HG02943 (cell line): ENCODE measurements around the gene TPT1.

ENCODE experiments used
- ATAC-seq: cut with Tn5 transposase; IDR thresholded peaks from one replicate; pipeline ENCODE4 v1.9.1; 2021; ENCODE audit warnings: mild to moderate bottlenecking, low read depth, moderate library complexity; ENCODE audit not compliant: unreplicated experiment

TPT1 gene

DNA sequence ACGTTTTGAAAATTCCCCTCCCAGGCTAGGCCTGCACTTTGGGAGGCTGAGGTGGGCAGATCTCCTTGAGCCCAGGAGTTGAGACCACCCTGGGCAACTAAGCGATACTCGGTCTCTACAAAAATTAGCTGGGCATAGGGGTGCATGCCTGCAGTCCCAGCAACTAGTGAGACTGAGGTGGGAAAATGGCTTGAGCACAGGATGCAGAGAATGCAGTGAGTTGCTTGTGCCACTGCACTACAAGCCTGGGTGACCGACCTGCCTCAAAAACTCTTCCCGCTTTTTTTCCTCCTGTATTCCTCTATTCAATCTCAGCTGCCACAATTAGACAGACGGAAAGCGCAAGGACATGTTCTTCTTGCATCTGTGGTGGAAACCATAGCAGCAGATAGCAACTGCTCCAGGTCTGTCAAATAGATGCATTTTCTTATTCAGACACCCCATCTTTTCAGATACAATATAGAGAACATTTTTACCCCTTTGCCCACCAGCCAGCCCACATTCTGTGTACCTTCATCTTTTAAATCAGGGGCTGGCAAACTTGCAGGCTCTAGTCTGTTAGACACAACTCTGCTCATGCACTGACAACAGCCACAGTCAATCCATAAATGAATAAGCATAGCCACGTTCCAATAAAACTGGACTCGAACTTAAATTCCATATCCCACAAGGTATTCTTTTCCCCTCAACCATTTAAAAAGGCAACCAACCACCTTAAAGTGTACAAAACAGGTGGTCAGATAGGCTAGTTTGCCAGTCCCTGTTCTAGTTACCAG lies 4.8 kb downstream of the TPT1 start:
- no peak for ATAC-seq

DNA sequence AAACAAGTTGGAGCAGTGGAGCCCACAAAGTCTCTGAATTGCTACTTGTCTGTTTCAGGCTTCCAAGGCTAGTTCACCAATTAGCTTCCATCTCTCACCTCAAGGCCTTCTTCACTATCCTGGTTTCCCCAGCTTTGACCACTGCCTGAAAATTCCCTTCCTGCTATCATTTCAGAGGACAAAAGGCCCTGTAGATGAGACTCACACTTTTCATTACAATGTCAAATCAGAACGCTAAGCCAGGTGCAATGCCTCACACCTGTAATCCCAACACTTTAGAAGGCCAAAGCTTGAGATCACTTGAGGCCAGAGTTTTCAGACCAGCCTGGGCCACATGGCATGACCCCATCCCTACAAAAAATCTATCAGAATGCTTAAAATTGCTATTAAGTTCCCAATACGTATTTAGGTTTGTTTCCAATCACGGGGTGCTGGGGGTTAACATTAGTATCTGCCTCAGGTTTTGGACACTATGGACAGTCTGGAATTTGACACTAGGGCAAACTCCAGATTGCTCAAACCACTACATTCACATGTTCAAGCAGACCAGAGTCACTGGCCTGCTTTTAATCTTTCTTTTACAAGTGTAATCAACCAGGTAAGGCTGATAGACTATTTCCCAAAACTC lies 5.5 kb downstream of the TPT1 start:
- ATAC-seq, result no peak

DNA sequence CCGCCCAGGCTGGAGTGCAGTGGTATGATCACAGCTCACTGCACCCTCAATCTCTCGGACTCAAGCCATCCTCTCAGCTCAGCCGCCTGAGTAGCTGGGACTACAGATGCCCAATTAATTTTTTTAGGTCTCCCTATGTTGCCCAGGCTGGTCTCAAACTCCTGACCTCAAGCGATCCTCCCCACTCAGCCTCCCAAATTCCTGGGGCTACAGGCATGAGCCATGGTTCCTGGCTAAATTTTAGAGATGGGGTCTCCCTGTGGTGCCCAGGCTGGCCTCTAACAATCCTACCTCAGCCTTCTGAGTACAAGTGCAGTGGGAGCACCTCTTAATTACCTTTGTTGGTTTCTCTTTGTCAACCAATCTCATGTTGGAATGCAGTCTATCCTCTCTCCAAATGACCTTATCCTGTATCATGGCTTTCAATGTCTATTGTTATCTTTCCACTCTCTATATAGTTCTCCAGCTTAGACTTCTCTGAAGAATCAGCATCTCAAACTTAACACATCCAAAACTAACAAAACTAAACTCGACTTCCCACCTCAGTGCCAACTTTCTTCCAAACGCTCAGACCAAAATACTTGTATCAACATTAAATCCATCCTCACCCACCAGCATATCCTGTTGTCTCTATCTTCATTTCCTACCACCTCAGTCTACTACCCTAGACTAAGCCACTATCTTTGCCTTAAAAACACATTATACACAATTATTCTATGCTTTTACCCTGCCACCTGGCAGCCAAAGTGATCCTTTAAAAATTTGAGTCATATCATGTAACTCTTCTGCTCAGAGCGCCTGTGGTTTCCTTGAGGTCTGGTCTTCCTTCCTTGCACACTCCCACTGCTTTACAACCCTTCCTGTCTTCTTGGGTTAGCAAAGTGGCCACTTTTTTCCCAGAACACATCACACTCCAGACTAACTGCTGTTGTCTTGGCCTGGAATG lies 6.7 kb downstream of the TPT1 start:
- no peak for ATAC-seq

DNA sequence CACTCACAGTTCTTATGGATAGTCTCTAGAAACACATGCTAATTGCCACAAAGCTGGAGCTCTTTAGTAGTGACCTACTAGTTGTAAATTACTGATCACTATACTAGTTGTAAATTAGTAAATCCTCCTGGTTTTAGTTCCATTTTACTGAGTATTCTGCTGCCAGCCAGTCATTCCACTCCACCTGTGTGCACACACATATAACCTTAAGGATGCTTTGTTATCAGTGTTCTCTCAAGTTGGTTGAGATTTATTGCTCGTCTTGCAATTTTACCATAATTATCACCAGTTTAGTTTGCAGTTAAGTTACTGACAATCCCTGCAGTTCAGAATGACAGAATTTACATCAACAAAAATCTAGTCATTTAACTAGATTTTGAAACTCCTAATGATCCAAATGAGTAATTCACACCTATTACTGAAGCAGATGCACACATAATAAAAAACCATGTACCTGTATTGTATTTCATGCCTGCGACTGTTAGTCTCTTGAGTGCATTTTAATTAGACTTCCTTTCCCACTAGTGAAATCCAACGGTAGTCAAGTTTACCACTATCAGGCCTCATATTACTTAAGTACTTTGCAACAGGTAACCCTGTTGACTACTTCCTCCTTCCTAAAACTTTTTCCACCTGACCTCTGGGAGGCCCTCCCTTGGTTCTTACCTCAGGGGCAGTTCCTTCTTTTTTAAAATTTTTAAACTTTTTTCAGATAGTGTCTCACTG lies 7.6 kb downstream of the TPT1 start:
- ATAC-seq, result no peak

DNA sequence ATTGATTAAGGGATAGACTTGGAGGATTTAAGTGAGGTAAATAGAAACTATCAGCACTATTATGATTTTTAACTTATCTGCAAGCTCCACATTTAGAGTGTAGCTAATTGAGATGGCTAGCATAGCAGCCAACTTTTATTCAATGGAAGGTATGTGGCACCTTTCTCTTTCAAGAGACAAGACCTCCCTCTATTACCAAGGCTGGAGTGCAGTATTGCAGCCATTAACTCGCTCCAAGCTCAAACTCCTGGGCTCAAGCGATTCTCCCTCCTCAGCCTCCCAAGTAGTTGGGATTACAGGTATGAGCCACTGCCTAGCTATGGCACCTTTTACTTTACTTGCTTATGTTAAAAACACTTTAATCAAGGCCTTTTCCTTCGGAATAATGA lies 8.2 kb downstream of the TPT1 start:
- no peak for ATAC-seq

DNA sequence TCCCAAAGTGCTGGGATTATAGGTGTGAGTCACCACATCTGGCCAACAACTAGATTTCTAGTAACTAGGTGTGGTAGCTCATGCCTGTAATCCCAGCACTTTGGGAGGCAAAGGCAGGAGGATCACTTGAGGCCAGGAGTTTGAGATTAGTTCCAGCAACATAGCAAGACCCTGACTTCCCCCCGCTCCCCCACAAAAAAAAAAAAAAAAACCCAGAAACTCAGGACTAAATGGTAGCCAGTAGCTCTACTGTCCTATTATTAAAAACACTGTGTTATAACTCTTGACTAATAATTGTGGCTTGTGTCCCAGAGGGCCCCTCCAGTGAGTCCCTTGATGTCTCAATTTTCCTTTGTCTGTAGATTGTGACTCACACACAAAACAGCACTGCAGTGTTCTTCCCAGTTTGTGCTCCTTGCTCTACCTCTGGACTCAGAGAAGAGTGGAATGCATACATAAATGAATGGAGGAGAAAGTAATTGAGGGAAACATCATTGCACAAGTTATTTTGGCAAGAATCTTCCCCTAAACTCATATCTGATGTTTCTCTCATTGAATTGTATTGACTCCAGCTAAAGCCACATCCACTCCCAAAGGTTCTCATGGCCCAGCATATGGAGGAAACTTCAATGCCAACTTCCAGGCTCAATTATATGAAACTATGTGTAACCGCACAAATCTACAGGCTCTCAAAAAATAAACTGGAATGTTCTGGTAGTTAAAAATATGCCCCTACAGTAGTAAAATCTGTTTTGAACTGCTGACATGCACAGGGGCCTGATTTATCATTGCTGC lies 8.8 kb downstream of the TPT1 start:
- ATAC-seq, result no peak

DNA sequence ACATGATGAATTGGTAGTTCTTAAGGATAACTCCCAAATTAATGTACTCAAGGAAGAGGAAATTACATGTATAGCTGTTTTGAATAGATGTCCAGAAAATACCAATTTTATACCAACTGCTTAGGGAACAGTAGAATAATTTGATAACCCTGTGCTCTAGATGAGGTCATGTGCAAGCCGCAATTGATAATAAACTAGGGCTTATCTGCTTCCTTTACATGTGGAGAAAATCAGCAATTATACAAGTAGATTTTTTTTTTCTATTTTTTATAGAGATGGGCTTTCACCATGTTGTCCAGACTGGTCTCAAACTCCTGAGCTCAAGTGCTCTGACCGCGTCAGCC lies 9.3 kb downstream of the TPT1 start:
- ATAC-seq, result no peak

DNA sequence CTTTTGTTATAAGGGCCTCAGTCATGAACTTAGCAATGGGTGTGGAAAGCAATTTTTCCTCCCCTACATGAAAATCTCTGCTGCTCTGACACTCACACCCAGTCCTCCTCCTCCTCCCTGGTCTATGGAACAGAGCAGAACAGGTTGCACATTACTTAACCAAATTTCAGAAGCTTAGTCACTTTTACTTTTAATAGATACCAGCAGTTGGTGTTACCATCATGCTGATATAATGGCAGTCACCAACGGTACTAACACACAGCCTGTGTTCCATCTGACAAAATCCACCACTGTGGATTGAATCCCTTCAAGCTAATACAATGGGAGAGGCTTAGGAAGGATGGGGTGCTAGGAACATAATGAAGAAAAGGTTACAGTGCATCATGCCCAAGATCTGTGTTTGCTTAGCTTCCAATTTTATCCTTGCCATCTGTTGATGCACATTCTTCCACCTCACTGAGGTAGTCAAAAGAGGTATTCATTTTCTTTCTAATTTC lies 9.8 kb downstream of the TPT1 start:
- ATAC-seq, result no peak

DNA sequence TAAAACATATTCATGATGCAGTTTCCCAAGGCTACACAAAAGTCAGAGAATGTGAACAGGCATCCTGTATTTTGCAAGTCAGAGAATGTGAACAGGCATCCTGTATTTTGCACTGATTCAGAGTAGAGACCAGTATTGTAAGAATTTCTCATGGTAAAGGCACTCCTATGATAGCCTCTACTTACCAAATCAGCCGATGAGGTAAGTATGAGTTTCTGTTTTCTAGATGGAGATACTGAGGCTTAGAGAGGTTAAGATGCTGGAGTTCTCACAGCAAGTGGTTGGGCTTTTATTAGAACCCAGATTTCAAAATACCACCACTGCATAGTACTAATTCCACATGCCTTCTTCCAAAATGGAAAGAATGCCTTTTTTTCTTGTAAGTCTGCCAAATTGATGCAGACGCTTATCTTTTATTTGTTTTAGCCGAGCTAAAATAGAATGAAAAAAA lies 12.3 kb downstream of the TPT1 start:
- ATAC-seq, result no peak

DNA sequence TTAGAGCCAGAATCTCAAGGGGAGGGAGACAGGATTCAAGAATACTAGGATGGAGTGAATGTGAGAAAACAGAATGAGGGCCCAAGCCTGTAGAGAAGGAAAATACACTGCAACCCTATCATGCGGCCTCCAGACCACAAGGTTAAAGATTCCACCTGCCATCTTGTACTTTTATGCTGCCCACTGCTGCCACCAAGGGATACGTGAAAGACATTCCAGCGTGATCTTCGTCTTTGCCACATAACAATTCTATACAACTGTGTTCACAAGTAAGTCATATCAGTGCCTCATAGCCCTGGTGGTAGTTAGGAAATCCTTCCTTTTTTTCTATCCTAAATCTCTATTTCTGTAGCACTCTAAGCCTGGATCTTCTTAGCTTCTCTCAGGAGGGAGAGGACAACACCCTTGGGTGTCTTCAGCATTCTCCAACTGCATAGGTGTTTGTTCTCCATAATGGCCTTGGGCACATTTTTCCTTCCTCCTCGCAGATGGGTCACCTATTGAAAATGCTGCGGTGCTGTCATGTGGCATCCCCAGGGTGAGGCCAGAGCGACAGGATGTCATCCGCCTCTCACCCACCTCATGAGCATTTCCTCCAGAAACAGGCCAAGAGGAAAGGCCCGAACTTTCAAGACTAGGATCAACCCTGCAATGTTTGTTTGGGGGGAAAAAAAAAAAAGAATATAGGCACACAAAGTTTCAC lies 13.6 kb downstream of the TPT1 start:
- ATAC-seq, result no peak

DNA sequence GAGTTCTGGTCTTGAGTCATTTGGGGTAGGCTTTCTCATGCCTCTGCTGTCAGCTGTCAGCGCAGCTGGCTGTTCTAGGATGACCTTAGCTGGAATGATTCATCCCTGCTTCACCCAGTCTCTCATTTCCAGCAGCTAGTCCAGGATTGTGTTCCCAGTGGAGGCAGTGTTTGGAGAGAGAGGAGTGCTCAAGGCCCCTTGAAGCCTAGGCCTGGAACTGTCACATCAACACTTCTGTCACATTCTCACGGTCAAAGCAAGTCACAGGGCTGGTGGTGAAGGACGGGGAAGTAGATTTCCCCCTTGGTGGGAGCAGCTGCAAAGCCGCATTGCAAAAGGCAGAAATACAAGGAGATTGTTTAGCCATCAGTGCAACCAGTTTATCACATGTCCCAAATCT lies 15.2 kb downstream of the TPT1 start:
- no peak for ATAC-seq

DNA sequence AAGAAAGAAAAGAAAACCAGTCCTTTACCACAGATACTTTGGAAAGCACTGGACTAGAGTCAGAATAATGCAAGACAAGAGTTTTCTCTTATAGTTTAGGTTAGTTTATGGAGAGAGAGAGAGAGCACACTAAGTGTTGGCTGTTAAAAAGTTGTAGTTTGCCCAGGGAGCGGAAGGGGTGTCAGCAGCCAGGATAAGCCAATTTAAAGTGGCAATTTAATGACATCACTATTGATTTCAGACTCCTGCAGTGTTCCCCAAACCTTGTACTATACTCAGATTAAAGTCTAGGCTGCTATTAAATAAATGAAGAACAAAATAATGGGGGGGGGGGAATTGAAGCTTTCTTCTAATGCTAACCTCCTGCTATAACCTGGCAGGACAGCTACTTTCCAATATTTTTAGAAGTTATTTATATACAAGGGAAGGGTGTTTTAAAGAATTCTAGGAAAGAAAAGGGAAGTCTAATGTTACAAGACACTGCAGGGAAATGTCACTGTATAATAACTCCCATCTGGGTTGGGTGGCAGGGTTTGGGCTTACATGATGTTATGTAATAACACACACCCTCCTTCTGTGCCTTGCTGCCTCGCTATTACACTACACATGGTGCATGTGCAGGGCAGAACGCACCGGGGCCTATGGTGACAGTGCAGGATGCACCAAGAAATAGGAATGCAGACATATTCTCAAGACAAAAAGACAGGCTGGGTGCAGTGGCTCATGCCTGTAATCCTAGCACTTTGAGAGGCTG lies 19.9 kb downstream of the TPT1 start:
- ATAC-seq, result no peak

DNA sequence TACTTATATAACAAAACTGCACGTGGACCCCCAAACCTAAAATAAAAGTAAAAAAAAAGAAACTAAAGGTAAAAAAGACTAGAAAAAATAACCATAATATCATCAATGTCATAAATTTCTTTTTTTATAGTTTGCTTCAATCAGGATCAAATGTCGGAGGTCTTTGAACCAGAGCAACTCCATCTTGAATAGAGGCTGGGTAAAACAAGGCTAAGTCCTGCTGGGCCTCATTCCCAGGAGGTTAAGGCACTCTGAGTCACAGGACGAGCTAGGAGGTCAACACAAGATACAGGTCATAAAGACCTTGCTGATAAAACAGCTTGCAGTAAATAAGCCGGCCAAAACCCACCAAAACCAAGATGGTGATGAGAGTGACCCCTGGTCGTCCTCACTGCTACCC lies 24.0 kb downstream of the TPT1 start:
- no peak for ATAC-seq

DNA sequence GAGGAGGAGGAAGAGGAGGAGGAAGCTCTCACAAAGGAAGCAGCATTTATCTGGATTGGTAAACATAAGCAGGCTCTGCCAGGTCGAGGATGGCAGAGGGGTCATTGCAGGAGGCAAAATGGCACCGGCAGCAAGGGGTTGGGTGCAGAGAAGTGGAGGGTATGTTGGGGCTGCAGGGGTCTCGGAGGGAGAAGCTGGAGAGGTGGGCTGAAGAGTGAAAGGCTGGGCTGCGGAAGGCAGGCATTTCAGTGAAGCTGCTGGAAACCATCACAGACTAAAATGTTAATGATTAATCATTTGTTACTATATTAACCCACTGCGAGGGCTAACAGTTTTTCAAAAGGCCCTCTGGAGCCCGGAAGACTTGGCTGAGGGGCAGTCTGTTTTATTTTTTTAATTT lies 24.6 kb downstream of the TPT1 start:
- no peak for ATAC-seq

DNA sequence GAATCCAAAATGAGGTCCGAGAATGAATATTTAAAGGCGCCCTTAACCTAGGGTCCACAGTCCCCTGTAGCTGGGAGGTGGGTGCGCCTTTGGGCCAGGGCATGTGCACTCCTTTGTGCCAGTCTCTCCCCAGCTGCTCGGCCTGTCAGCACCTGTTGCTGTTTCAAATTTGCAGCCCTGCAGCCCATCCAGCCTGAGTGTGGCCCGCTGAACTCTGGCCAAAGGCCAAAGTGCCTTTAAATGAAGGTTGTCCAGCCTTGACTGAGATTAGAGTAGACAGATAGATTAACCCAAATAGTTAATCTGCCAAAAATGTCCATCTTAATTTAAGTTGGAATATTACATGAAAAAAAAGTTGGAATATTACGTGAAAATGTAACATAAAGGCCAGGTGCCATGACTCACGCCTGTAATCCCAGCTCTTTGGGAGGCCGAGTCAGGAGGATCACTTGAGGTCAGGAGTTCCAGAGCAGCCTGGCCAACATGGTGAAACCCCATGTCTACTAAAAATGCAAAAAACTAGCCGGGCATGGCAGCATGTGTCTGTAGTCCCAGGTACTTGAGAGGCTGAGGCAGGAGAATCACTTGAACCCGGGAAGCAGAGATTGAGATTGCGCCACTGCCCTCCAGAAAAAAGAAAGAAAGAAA lies 25.3 kb downstream of the TPT1 start:
- no peak for ATAC-seq

DNA sequence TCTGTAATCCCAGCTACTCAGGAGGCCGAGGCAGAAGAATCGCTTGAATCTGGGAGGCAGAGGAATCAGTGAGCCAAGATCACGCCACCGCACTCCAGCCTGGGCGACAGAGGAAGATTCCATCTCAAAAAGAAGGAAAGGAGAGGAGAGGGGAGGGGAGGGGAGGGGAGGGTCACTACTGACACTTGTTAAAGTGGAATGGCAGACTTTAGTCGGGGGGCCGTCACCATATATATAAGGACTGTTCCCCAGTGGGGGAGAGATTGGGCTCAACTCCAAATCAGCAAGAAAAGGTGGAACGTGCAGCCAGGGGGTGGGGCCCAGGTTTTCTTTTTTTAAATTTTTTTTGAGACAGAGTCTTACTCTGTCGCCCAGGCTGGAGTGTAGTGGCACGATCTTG lies 26.2 kb downstream of the TPT1 start:
- no peak for ATAC-seq

DNA sequence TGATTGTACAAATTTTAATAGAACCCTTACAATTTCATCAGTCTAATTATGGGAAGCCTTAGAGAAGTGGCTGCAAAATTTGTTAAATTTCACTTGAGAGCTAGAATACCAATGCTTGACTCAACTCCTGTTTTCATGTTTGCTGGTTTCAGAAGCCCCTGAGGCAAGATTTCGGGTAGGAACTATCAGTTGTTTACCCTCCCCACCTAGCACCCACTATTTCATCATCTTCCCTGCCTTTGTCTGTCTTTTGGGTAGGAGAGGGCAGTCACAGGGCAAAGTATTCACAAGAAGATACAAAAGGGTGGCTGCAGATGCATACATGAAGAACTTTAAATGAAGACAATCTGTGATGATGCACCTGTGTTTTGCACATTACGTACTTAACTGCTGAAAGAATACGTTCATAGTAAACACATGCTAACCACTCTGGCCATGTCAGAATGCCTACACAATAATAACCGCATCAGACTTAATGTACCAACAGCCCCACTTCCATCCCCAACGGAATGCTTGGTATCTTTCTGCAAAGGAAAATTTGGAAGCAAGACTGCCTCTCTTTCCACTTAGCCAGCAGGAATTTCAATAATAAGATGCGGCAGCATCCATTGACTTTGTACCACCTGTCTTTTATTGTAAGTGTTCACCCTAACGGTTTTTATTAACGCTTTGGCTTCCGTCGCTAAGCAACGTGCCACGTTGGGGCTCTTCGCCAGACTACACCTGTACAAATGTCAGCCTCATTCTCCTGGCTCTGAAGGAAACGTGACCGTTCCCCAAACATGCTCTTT lies 30.4 kb downstream of the TPT1 start:
- no peak for ATAC-seq
